Sigmoid colon (tissue), 7 donors: ENCODE results near the gene HLA-DMB. TPM values are rescaled to one million over a fixed set of nuclear protein-coding genes. Genes with fewer than 3 reads are reported as not detected.

Source experiments
- DNase-seq: peaks from one replicate; pipeline ENCODE4 v3.0.0-alpha.2; 2019
- H3K27ac ChIP-seq, 4 donors: fragments of 200-600 bp; sonication (generic); one replicate each; pipeline ENCODE4 v1.5.1; 2016 to 2019; ENCODE audit warnings: mild to moderate bottlenecking in 1 of 4
- H3K27me3 ChIP-seq, 3 donors: fragments of 200-600 bp; sonication (generic); one replicate each; pipeline ENCODE4 v1.5.1; 2019; ENCODE audit warnings: mild to moderate bottlenecking in 1 of 3
- H3K36me3 ChIP-seq, 4 donors: fragments of 200-600 bp; sonication (generic); one replicate each; pipeline ENCODE4 v1.5.1; 2016 to 2019
- H3K4me1 ChIP-seq, 4 donors: fragments of 200-600 bp; sonication (generic); one replicate each; pipeline ENCODE4 v1.5.1; 2017 to 2019
- H3K4me3 ChIP-seq, 4 donors: fragments of 200-600 bp; sonication (generic); one replicate each; pipeline ENCODE4 v1.5.1; 2017 to 2019; ENCODE audit warnings: mild to moderate bottlenecking in 2 of 4, moderate library complexity in 1 of 4
- H3K9me3 ChIP-seq, 4 donors: fragments of 200-600 bp in 3 of 4; sonication (generic) in 3 of 4; one replicate each; pipeline versions ENCODE4 v1.5.1 to v1.6.1; 2013 to 2019
- CTCF ChIP-seq, 4 experiments: fragments of 450-650 bp in 3 of 4; fragments of 200-600 bp in 1 of 4; IDR thresholded peaks; one replicate each; pipeline ENCODE4 v1.5.1; 2016 to 2019; ENCODE audit warnings: antibody characterized with exemption in 4 of 4, mild to moderate bottlenecking in 3 of 4, moderate library complexity in 2 of 4
- EP300 ChIP-seq, 4 donors: sonication (generic); formaldehyde crosslinking; IDR thresholded peaks; one replicate each; pipeline ENCODE4 v1.6.1; 2017; ENCODE audit warnings: antibody characterized with exemption in 4 of 4
- POLR2A ChIP-seq, 2 donors: fragments of 450-650 bp; IDR thresholded peaks; one replicate each; pipeline ENCODE4 v1.6.1; 2016; ENCODE audit warnings: antibody characterized with exemption in 2 of 2, mild to moderate bottlenecking in 2 of 2, moderate library complexity in 2 of 2
- POLR2AphosphoS5 ChIP-seq, 4 donors: sonication (generic); formaldehyde crosslinking; IDR thresholded peaks; one replicate each; pipeline ENCODE4 v1.6.1; 2017; ENCODE audit warnings: antibody characterized with exemption in 4 of 4
- WGBS, 2 donors: extraction: QIAGEN DNeasy Blood & Tissue Kit; methylation state at CpG; one replicate each; pipeline ENCODE4 v1.1.7; 2013; 5-methylcytosine and 5-hydroxymethylcytosine counted together
- intact Hi-C: fragments of 100-400 bp; cut with DNase I; formaldehyde crosslinking; loops from one replicate; pipeline ENCODE4 v1.15.1; 2023
- polyA plus RNA-seq, 3 donors: library from polyadenylated mRNA; stranded (reverse); fragments of 200-250 nt; gene quantifications; one replicate each; pipeline ENCODE4 v1.2.3, GENCODE V29; 2013
- total RNA-seq, 4 donors: library from RNA; depleted of rRNA; stranded (reverse); fragments of >200 nt; gene quantifications; one replicate each; pipeline ENCODE4 v1.1.0, GENCODE V29; 2016
- donor health status: healthy with polysubstance abuse.
- donor health status: Bipolar disorder and iron deficiency.
- donor health status: healthy.

The HLA-DMB gene
- total and polyA plus RNA-seq, 7 donors: 10.2 to 108 (median 13.2) TPM

- TF ChIP-seq EP300 (IDR thresholded peaks at IDR 0.05): no peak
- peak; percentile 40 to 75 (median 69) for TF ChIP-seq CTCF (IDR thresholded peaks at IDR 0.05)
- TF ChIP-seq POLR2AphosphoS5 (IDR thresholded peaks at IDR 0.05): peak in 1 of 4 donors; percentile 32
- no peak for TF ChIP-seq POLR2A (IDR thresholded peaks at IDR 0.05)
- Histone ChIP-seq H3K27ac (no peak overlapping the region), H3K4me3 (no peak overlapping the region), H3K36me3 (no peaks in the 10 kb centered on the region), H3K9me3 (no peaks in the 10 kb centered on the region), H3K4me1 (peaks cover 0 to 6% (median 0%) of the 10 kb centered on the region in 4 donors), H3K27me3 (no peaks in the 10 kb centered on the region)
- DNase-seq: peak; percentile 87
- 1 to 5% methylated on average over 3 of the region's 3 CpGs for WGBS, 2 donors
- intact Hi-C loops: loop anchor here (1.0 to 5.0 kb wide), 3 partner anchors 34 to 51 kb away; partner anchors contain the start of gene BRD2
These were observed 7.2 kb downstream of the HLA-DMB start for GRCh38 chr6:32933661-32934085.

- Histone ChIP-seq H3K36me3 (no peaks in the 10 kb centered on the region), H3K4me3 (no peak overlapping the region), H3K9me3 (no peaks in the 10 kb centered on the region), H3K27ac (no peak overlapping the region), H3K27me3 (no peaks in the 10 kb centered on the region), H3K4me1 (peaks cover 0 to 6% (median 0%) of the 10 kb centered on the region in 4 donors)
- no peak for DNase-seq
- TF ChIP-seq EP300 (IDR thresholded peaks at IDR 0.05): no peak
- no peak for TF ChIP-seq CTCF (IDR thresholded peaks at IDR 0.05)
- intact Hi-C loops: loop anchor here (5.0 kb wide), 1 partner anchor 35 kb away; the partner anchor contains the start of gene BRD2
- 66 to 84% methylated on average over 7 of the region's 7 CpGs for WGBS, 2 donors
These were observed 8.5 kb downstream of the HLA-DMB start for GRCh38 chr6:32932132-32932868.

- Histone ChIP-seq H3K9me3 (no peaks in the 10 kb centered on the region), H3K4me3 (no peak overlapping the region), H3K27me3 (no peaks in the 10 kb centered on the region), H3K36me3 (no peaks in the 10 kb centered on the region), H3K27ac (no peak overlapping the region), H3K4me1 (peaks cover 0 to 6% (median 0%) of the 10 kb centered on the region in 4 donors)
- no peak for TF ChIP-seq EP300 (IDR thresholded peaks at IDR 0.05)
- TF ChIP-seq POLR2AphosphoS5 (IDR thresholded peaks at IDR 0.05): no peak
- no peak for TF ChIP-seq CTCF (IDR thresholded peaks at IDR 0.05)
- TF ChIP-seq POLR2A (IDR thresholded peaks at IDR 0.05): no peak
- DNase-seq: no peak
- intact Hi-C loops: loop anchor here (5.0 kb wide), 1 partner anchor 36 kb away; the partner anchor contains the start of gene BRD2
- 0 to 3% methylated on average over 1 of the region's 1 CpG for WGBS, 2 donors
These were observed 9.6 kb downstream of the HLA-DMB start for GRCh38 chr6:32931211-32931610.

- H3K4me3 ChIP-seq: no peak overlapping the region
- no peaks in the 10 kb centered on the region for H3K36me3 ChIP-seq
- intact Hi-C loops: no loop called here
- no peak for TF ChIP-seq EP300 (IDR thresholded peaks at IDR 0.05)
- no peak for TF ChIP-seq POLR2AphosphoS5 (IDR thresholded peaks at IDR 0.05)
- TF ChIP-seq POLR2A (IDR thresholded peaks at IDR 0.05): no peak
- TF ChIP-seq CTCF (IDR thresholded peaks at IDR 0.05): no peak
- 78 to 91% methylated on average over 2 of the region's 2 CpGs for WGBS, 2 donors
- H3K27ac ChIP-seq: no peak overlapping the region
- H3K4me1 ChIP-seq: no peaks in the 10 kb centered on the region
- H3K27me3 ChIP-seq: peaks cover 0 to 16% (median 0%) of the 10 kb centered on the region in 3 donors
- no peaks in the 10 kb centered on the region for H3K9me3 ChIP-seq
- no peak for DNase-seq
These were observed 18.7 kb downstream of the HLA-DMB start for GRCh38 chr6:32922083-32922482.
